ENCODE results near the gene SPIN1.

Gene SPIN1

GRCh38 chr9:88436379-88436778 lies 48.1 kb downstream of the SPIN1 start:
- no peak for DNase-seq (ENCODE audit: low spot score)

GRCh38 chr9:88437210-88438146 lies 49.2 kb downstream of the SPIN1 start:
- no peak for DNase-seq (ENCODE audit: low spot score)

GRCh38 chr9:88438811-88439210 lies 50.6 kb downstream of the SPIN1 start:
- DNase-seq (ENCODE audit: low spot score) = no peak

- no peak for DNase-seq (ENCODE audit: low spot score)
Observed at GRCh38 chr9:88441301-88442007, 53.2 kb downstream of the SPIN1 start.

GRCh38 chr9:88443480-88444113 lies 55.4 kb downstream of the SPIN1 start:
- no peak for DNase-seq (ENCODE audit: low spot score)

GRCh38 chr9:88446728-88447127 lies 58.5 kb downstream of the SPIN1 start:
- no peak for DNase-seq (ENCODE audit: low spot score)

GRCh38 chr9:88447431-88447830 lies 59.2 kb downstream of the SPIN1 start:
- no peak for DNase-seq (ENCODE audit: low spot score)

GRCh38 chr9:88451160-88451559 lies 62.9 kb downstream of the SPIN1 start:
- no peak for DNase-seq (ENCODE audit: low spot score)

- DNase-seq (ENCODE audit: low spot score) = no peak
Observed at GRCh38 chr9:88458716-88459465, 70.6 kb downstream of the SPIN1 start.

GRCh38 chr9:88460587-88461332 lies 72.5 kb downstream of the SPIN1 start:
- DNase-seq (ENCODE audit: low spot score) = no peak

GRCh38 chr9:88462191-88462590 lies 73.9 kb downstream of the SPIN1 start:
- DNase-seq (ENCODE audit: low spot score) = no peak

- DNase-seq (ENCODE audit: low spot score) = no peak
Observed at GRCh38 chr9:88464851-88465250, 76.6 kb downstream of the SPIN1 start.

- no peak for DNase-seq (ENCODE audit: low spot score)
Observed at GRCh38 chr9:88468226-88468625, 80.0 kb downstream of the SPIN1 start.

GRCh38 chr9:88476491-88477271 lies 88.4 kb downstream of the SPIN1 start:
- DNase-seq (ENCODE audit: low spot score) = no peak

- no peak for DNase-seq (ENCODE audit: low spot score)
Observed at GRCh38 chr9:88477300-88477751, 89.1 kb downstream of the SPIN1 start.

- DNase-seq (ENCODE audit: low spot score) = no peak
Observed at GRCh38 chr9:88478246-88478645, 90.0 kb downstream of the SPIN1 start.

GRCh38 chr9:88481933-88482332 lies 93.7 kb downstream of the SPIN1 start:
- DNase-seq (ENCODE audit: low spot score) = no peak

- DNase-seq (ENCODE audit: low spot score) = no peak
Observed at GRCh38 chr9:88488166-88488565, 99.9 kb downstream of the SPIN1 start.

GRCh38 chr9:88494983-88495721 lies 106.9 kb downstream of the SPIN1 start:
- no peak for DNase-seq (ENCODE audit: low spot score)

GRCh38 chr9:88497224-88497623 lies 109.0 kb downstream of the SPIN1 start:
- DNase-seq (ENCODE audit: low spot score) = no peak

Data from D341Med (cell line).